ENCODE measurements around the gene FAM118A.

Gene FAM118A

GRCh38 chr22:45298934-45299505 is 10.7 kb upstream of the FAM118A start:
- Histone ChIP-seq H2AFZ (ENCODE audit: low read depth, low read length) (no peak overlapping the region), H3K27ac (ENCODE audit: low read length) (no peak overlapping the region), H3K4me3 (ENCODE audit: low read depth in 1 of 2, low read length in 2 of 2) (no peak overlapping the region), H3K9ac (ENCODE audit: low read depth, low read length) (no peak overlapping the region), H4K20me1 (ENCODE audit: insufficient read depth, low read length) (no peaks in the 10 kb centered on the region), H3K9me3 (ENCODE audit: insufficient read depth, low read length, severe bottlenecking) (no peaks in the 10 kb centered on the region), H3K36me3 (ENCODE audit: insufficient read depth, low read length) (no peaks in the 10 kb centered on the region), H3K4me2 (ENCODE audit: insufficient read depth, low read length) (no peak overlapping the region), H3K4me1 (ENCODE audit: insufficient read depth, low read length) (no peaks in the 10 kb centered on the region), H3K79me2 (ENCODE audit: insufficient read depth, low read length) (no peaks in the 10 kb centered on the region), H3K27me3 (ENCODE audit: insufficient read depth, low read length, poor library complexity) (peaks cover 14% of the 10 kb centered on the region)
- DNase-seq (no peak), ATAC-seq (ENCODE audit: insufficient read depth, low read depth) (no peak)
- no peak for TF ChIP-seq EZH2 (IDR thresholded peaks at IDR 0.05; ENCODE audit: borderline replicate concordance, low read depth, low read length, severe bottlenecking)
- TF ChIP-seq, protein P1, sequence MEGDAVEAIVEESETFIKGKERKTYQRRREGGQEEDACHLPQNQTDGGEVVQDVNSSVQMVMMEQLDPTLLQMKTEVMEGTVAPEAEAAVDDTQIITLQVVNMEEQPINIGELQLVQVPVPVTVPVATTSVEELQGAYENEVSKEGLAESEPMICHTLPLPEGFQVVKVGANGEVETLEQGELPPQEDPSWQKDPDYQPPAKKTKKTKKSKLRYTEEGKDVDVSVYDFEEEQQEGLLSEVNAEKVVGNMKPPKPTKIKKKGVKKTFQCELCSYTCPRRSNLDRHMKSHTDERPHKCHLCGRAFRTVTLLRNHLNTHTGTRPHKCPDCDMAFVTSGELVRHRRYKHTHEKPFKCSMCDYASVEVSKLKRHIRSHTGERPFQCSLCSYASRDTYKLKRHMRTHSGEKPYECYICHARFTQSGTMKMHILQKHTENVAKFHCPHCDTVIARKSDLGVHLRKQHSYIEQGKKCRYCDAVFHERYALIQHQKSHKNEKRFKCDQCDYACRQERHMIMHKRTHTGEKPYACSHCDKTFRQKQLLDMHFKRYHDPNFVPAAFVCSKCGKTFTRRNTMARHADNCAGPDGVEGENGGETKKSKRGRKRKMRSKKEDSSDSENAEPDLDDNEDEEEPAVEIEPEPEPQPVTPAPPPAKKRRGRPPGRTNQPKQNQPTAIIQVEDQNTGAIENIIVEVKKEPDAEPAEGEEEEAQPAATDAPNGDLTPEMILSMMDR (IDR thresholded peaks at IDR 0.05; ENCODE audit: borderline replicate concordance, extremely low read depth, low read length, poor library complexity, severe bottlenecking), result no peak

GRCh38 chr22:45302751-45303150 is 7.0 kb upstream of the FAM118A start:
- TF ChIP-seq EZH2 (IDR thresholded peaks at IDR 0.05; ENCODE audit: borderline replicate concordance, low read depth, low read length, severe bottlenecking), result no peak
- TF ChIP-seq, protein P1 (IDR thresholded peaks at IDR 0.05; ENCODE audit: borderline replicate concordance, extremely low read depth, low read length, poor library complexity, severe bottlenecking), result no peak
- DNase-seq (no peak), ATAC-seq (ENCODE audit: insufficient read depth, low read depth) (no peak)
- Histone ChIP-seq H3K27me3 (ENCODE audit: insufficient read depth, low read length, poor library complexity) (peaks cover 14% of the 10 kb centered on the region), H3K4me2 (ENCODE audit: insufficient read depth, low read length) (no peak overlapping the region), H3K36me3 (ENCODE audit: insufficient read depth, low read length) (no peaks in the 10 kb centered on the region), H3K9me3 (ENCODE audit: insufficient read depth, low read length, severe bottlenecking) (no peaks in the 10 kb centered on the region), H3K79me2 (ENCODE audit: insufficient read depth, low read length) (no peaks in the 10 kb centered on the region), H2AFZ (ENCODE audit: low read depth, low read length) (no peak overlapping the region), H3K27ac (ENCODE audit: low read length) (no peak overlapping the region), H4K20me1 (ENCODE audit: insufficient read depth, low read length) (no peaks in the 10 kb centered on the region), H3K4me3 (ENCODE audit: low read depth in 1 of 2, low read length in 2 of 2) (no peak overlapping the region), H3K4me1 (ENCODE audit: insufficient read depth, low read length) (no peaks in the 10 kb centered on the region), H3K9ac (ENCODE audit: low read depth, low read length) (no peak overlapping the region)

- Histone ChIP-seq H3K4me1 (ENCODE audit: insufficient read depth, low read length) (no peaks in the 10 kb centered on the region), H3K27me3 (ENCODE audit: insufficient read depth, low read length, poor library complexity) (peaks cover 14% of the 10 kb centered on the region), H3K79me2 (ENCODE audit: insufficient read depth, low read length) (no peaks in the 10 kb centered on the region), H3K36me3 (ENCODE audit: insufficient read depth, low read length) (no peaks in the 10 kb centered on the region), H3K4me2 (ENCODE audit: insufficient read depth, low read length) (no peak overlapping the region), H3K27ac (ENCODE audit: low read length) (no peak overlapping the region), H3K9me3 (ENCODE audit: insufficient read depth, low read length, severe bottlenecking) (no peaks in the 10 kb centered on the region), H3K9ac (ENCODE audit: low read depth, low read length) (no peak overlapping the region), H4K20me1 (ENCODE audit: insufficient read depth, low read length) (no peaks in the 10 kb centered on the region), H3K4me3 (ENCODE audit: low read depth in 1 of 2, low read length in 2 of 2) (no peak overlapping the region), H2AFZ (ENCODE audit: low read depth, low read length) (no peak overlapping the region)
- DNase-seq, result no peak
- ATAC-seq (ENCODE audit: insufficient read depth, low read depth), result no peak
- no peak for TF ChIP-seq EZH2 (IDR thresholded peaks at IDR 0.05; ENCODE audit: borderline replicate concordance, low read depth, low read length, severe bottlenecking)
- TF ChIP-seq, protein P1 (IDR thresholded peaks at IDR 0.05; ENCODE audit: borderline replicate concordance, extremely low read depth, low read length, poor library complexity, severe bottlenecking), result no peak
Measured at GRCh38 chr22:45303181-45303580, 6.6 kb upstream of the FAM118A start.

Data from DND-41 (cell line).